ENCODE data around the gene ASB15. TPM values are rescaled to one million over a fixed set of nuclear protein-coding genes. Genes with fewer than 3 reads are reported as not detected.
A peak's percentile ranks its signal among the peaks of the same experiment; 100 is the strongest.
"Not testable (repeated sequence)": the region's sequence is repeated elsewhere in the genome, so short reads cannot be mapped to it uniquely, and the experiment has no call there.

ASB15 gene
- total RNA-seq, 1 experiment from 2014 or later, result not detected

- DNase-seq (ENCODE audit: low spot score), result no peak
- in situ Hi-C loops (cut with HindIII; ENCODE audit: low sequenced_read_pairs), result no loop called here
These were observed 27.7 kb downstream of the ASB15 start for GRCh38 chr7:123629281-123629680.

- no peak for DNase-seq (ENCODE audit: low spot score)
- in situ Hi-C loops (cut with HindIII; ENCODE audit: low sequenced_read_pairs), result no loop called here
These were observed 31.2 kb downstream of the ASB15 start for GRCh38 chr7:123632808-123633207.

- in situ Hi-C loops (cut with HindIII; ENCODE audit: low sequenced_read_pairs), result no loop called here
These were observed 31.9 kb downstream of the ASB15 start for GRCh38 chr7:123633553-123633952.

GRCh38 chr7:123634011-123634573 lies 32.5 kb downstream of the ASB15 start:
- in situ Hi-C loops (cut with HindIII; ENCODE audit: low sequenced_read_pairs); DNase-seq (ENCODE audit: low spot score): not testable (repeated sequence)

More at GRCh38 chr7:123633553-123633952, 31.9 kb downstream of the ASB15 start:
- no peak for DNase-seq (ENCODE audit: low spot score)

GRCh38 chr7:123635551-123636359 lies 34.1 kb downstream of the ASB15 start:
- in situ Hi-C loops (cut with HindIII; ENCODE audit: low sequenced_read_pairs), result no loop called here
- peak; percentile 15 for DNase-seq (ENCODE audit: low spot score)

- in situ Hi-C loops (cut with HindIII; ENCODE audit: low sequenced_read_pairs), result no loop called here
- no peak for DNase-seq (ENCODE audit: low spot score)
These were observed 35.6 kb downstream of the ASB15 start for GRCh38 chr7:123637203-123637602.

GRCh38 chr7:123637878-123638277 lies 36.3 kb downstream of the ASB15 start:
- DNase-seq (ENCODE audit: low spot score), result no peak
- in situ Hi-C loops (cut with HindIII; ENCODE audit: low sequenced_read_pairs), result no loop called here

GRCh38 chr7:123639631-123640030 lies 38.0 kb downstream of the ASB15 start:
- DNase-seq (ENCODE audit: low spot score), result no peak
- in situ Hi-C loops (cut with HindIII; ENCODE audit: low sequenced_read_pairs), result no loop called here

GRCh38 chr7:123640583-123640982 lies 39.0 kb downstream of the ASB15 start:
- no peak for DNase-seq (ENCODE audit: low spot score)
- in situ Hi-C loops (cut with HindIII; ENCODE audit: low sequenced_read_pairs), result no loop called here

GRCh38 chr7:123641901-123642300 lies 40.3 kb downstream of the ASB15 start:
- no peak for DNase-seq (ENCODE audit: low spot score)
- in situ Hi-C loops (cut with HindIII; ENCODE audit: low sequenced_read_pairs), result no loop called here

GRCh38 chr7:123643495-123644441 lies 42.1 kb downstream of the ASB15 start:
- no peak for DNase-seq (ENCODE audit: low spot score)
- in situ Hi-C loops (cut with HindIII; ENCODE audit: low sequenced_read_pairs), result no loop called here

- no peak for DNase-seq (ENCODE audit: low spot score)
- in situ Hi-C loops (cut with HindIII; ENCODE audit: low sequenced_read_pairs), result no loop called here
These were observed 43.9 kb downstream of the ASB15 start for GRCh38 chr7:123645516-123645915.

- in situ Hi-C loops (cut with HindIII; ENCODE audit: low sequenced_read_pairs), result no loop called here
- no peak for DNase-seq (ENCODE audit: low spot score)
These were observed 45.6 kb downstream of the ASB15 start for GRCh38 chr7:123647106-123647730.

- in situ Hi-C loops (cut with HindIII; ENCODE audit: low sequenced_read_pairs), result no loop called here
- no peak for DNase-seq (ENCODE audit: low spot score)
These were observed 48.3 kb downstream of the ASB15 start for GRCh38 chr7:123649964-123650363.

GRCh38 chr7:123650595-123650994 lies 49.0 kb downstream of the ASB15 start:
- no peak for DNase-seq (ENCODE audit: low spot score)
- in situ Hi-C loops (cut with HindIII; ENCODE audit: low sequenced_read_pairs), result no loop called here

GRCh38 chr7:123652406-123652805 lies 50.8 kb downstream of the ASB15 start:
- in situ Hi-C loops (cut with HindIII; ENCODE audit: low sequenced_read_pairs), result no loop called here
- peak; percentile 19 for DNase-seq (ENCODE audit: low spot score)

- in situ Hi-C loops (cut with HindIII; ENCODE audit: low sequenced_read_pairs), result no loop called here
- DNase-seq (ENCODE audit: low spot score), result no peak
These were observed 51.5 kb downstream of the ASB15 start for GRCh38 chr7:123653162-123653561.

GRCh38 chr7:123655614-123656013 lies 54.0 kb downstream of the ASB15 start, which contains the start of gene LMOD2:
Gene LMOD2, plus strand, starts transcription at chr7:123655866. Its CDS starts 98 bp downstream, at chr7:123655964.
- in situ Hi-C loops (cut with HindIII; ENCODE audit: low sequenced_read_pairs), result no loop called here
- DNase-seq (ENCODE audit: low spot score), result no peak
